Esophagus squamous epithelium (tissue), 4 donors: ENCODE results near the gene E2F4.

Source experiments
- POLR2A ChIP-seq, 4 donors: fragments of 450-650 bp; IDR thresholded peaks; one replicate each; pipeline ENCODE4 v1.6.1; 2017; ENCODE audit warnings: antibody characterized with exemption in 4 of 4, mild to moderate bottlenecking in 4 of 4, moderate library complexity in 3 of 4
- TF ChIP-seq, protein P1 (sequence below), 6 experiments: fragments of 450-650 bp in 4 of 6; fragments of 200-600 bp in 2 of 6; sonication (generic) in 2 of 6; IDR thresholded peaks; one replicate each; pipeline ENCODE4 v1.5.1; 2016 to 2019; ENCODE audit warnings: antibody characterized with exemption in 6 of 6, mild to moderate bottlenecking in 4 of 6, moderate library complexity in 4 of 6

DNA sequence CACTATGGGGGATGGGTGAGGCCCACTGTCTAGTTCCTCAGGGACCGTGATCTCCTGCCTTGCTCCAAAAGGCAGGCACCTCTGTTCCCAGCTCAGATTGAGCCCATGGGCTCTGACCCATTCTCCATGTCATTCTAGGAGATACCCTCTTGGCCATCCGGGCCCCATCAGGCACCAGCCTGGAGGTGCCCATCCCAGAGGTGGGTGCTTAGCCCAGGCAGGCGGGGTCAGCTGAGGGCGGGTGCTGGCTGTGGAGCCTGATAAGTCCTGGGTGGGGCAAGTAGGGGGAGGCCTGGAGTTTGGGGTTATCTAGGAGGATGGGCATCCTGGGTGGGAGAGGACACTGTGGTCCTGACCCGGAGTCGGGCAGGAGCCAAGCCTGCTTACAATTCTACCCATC is 2.3 kb downstream of the E2F4 start:
- TF ChIP-seq, protein P1, sequence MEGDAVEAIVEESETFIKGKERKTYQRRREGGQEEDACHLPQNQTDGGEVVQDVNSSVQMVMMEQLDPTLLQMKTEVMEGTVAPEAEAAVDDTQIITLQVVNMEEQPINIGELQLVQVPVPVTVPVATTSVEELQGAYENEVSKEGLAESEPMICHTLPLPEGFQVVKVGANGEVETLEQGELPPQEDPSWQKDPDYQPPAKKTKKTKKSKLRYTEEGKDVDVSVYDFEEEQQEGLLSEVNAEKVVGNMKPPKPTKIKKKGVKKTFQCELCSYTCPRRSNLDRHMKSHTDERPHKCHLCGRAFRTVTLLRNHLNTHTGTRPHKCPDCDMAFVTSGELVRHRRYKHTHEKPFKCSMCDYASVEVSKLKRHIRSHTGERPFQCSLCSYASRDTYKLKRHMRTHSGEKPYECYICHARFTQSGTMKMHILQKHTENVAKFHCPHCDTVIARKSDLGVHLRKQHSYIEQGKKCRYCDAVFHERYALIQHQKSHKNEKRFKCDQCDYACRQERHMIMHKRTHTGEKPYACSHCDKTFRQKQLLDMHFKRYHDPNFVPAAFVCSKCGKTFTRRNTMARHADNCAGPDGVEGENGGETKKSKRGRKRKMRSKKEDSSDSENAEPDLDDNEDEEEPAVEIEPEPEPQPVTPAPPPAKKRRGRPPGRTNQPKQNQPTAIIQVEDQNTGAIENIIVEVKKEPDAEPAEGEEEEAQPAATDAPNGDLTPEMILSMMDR (IDR thresholded peaks at IDR 0.05): no peak
- TF ChIP-seq POLR2A (IDR thresholded peaks at IDR 0.05): no peak
